HEK293 (cell line): ENCODE data around the gene HMGB1.

Source experiments
- CTCF ChIA-PET: fragments of 350-600 bp; formaldehyde crosslinking; extraction: SDS; loops from one replicate; lab custom pipeline; 2021; ENCODE audit warnings: antibody characterized with exemption; lab: Yijun Ruan, JAX
- POLR2A ChIA-PET: fragments of 300-600 bp; formaldehyde crosslinking; extraction: SDS; loops from one replicate; lab custom pipeline; 2020; ENCODE audit warnings: antibody characterized with exemption, inconsistent platforms; lab: Yijun Ruan, JAX
- H3K27ac ChIP-seq: fragments of 200-500 bp; sonication (Bioruptor generic); 2 replicates; pipeline ENCODE4 v1.5.1; 2014; ENCODE audit warnings: low read depth, low read length, control low read depth, inconsistent platforms; ENCODE audit errors: extremely low read depth
- H3K36me3 ChIP-seq, 2 experiments: fragments of 200-500 bp in 1 of 2; sonication (Bioruptor generic) in 1 of 2; 1 replicate in 1 of 2; 2 replicates in 1 of 2; pipeline ENCODE4 v1.5.1; 2014 to 2017; ENCODE audit warnings: inconsistent platforms in 2 of 2, low read length in 2 of 2; ENCODE audit not compliant: control insufficient read depth in 2 of 2, insufficient read depth in 1 of 2
- H3K4me1 ChIP-seq: fragments of 200-500 bp; sonication (Bioruptor generic); 2 replicates; pipeline ENCODE4 v1.5.1; 2014; ENCODE audit warnings: mild to moderate bottlenecking, low read length, inconsistent platforms; ENCODE audit not compliant: control insufficient read depth, insufficient read depth
- H3K4me3 ChIP-seq: 2 replicates; pipeline ENCODE4 v1.5.1; 2011; ENCODE audit warnings: low read depth, mild to moderate bottlenecking, control low read depth, low read length, moderate library complexity
- H3K9me3 ChIP-seq: fragments of 200-500 bp; sonication (Bioruptor generic); 2 replicates; pipeline ENCODE4 v1.5.1; 2014; ENCODE audit warnings: low read depth, low read length, inconsistent platforms; ENCODE audit not compliant: control insufficient read depth, insufficient read depth
- KLF8 ChIP-seq: fragments of 450-650 bp; formaldehyde crosslinking; IDR thresholded peaks from 2 replicates; pipeline ENCODE4 v1.5.1; 2016; ENCODE audit warnings: missing biosample characterization, missing genetic modification characterization
- PRDM10 ChIP-seq: fragments of 450-650 bp; formaldehyde crosslinking; IDR thresholded peaks from 2 replicates; pipeline ENCODE4 v1.5.1; 2016; ENCODE audit warnings: missing biosample characterization, missing genetic modification characterization
- PRDM4 ChIP-seq: fragments of 450-650 bp; formaldehyde crosslinking; IDR thresholded peaks from 2 replicates; pipeline ENCODE4 v1.5.1; 2017; ENCODE audit warnings: missing biosample characterization, missing genetic modification characterization
- RBAK ChIP-seq: fragments of 450-650 bp; formaldehyde crosslinking; IDR thresholded peaks from 2 replicates; pipeline ENCODE4 v1.5.1; 2016; ENCODE audit warnings: missing biosample characterization, missing genetic modification characterization
- REPIN1 ChIP-seq: fragments of 450-650 bp; formaldehyde crosslinking; IDR thresholded peaks from 2 replicates; pipeline ENCODE4 v1.5.1; 2017; ENCODE audit warnings: missing biosample characterization, missing genetic modification characterization, low read depth
- YY1 ChIP-seq: fragments of 450-650 bp; formaldehyde crosslinking; IDR thresholded peaks from 2 replicates; pipeline ENCODE4 v1.5.1; 2018; ENCODE audit warnings: missing biosample characterization, missing genetic modification characterization
- ZBTB48 ChIP-seq: fragments of 450-650 bp; formaldehyde crosslinking; IDR thresholded peaks from 2 replicates; pipeline ENCODE4 v1.5.1; 2016; ENCODE audit warnings: missing biosample characterization, missing genetic modification characterization
- ZBTB6 ChIP-seq: fragments of 450-650 bp; formaldehyde crosslinking; IDR thresholded peaks from 2 replicates; pipeline ENCODE4 v1.5.1; 2017; ENCODE audit warnings: missing biosample characterization, missing genetic modification characterization
- ZBTB8A ChIP-seq: fragments of 450-650 bp; formaldehyde crosslinking; IDR thresholded peaks from 2 replicates; pipeline ENCODE4 v1.5.1; 2016; ENCODE audit warnings: missing biosample characterization, missing genetic modification characterization
- ZFP3 ChIP-seq: fragments of 450-650 bp; formaldehyde crosslinking; IDR thresholded peaks from 2 replicates; pipeline ENCODE4 v1.5.1; 2016; ENCODE audit warnings: low read depth, missing biosample characterization, missing genetic modification characterization
- ZNF214 ChIP-seq: fragments of 450-650 bp; formaldehyde crosslinking; IDR thresholded peaks from 2 replicates; pipeline ENCODE4 v1.5.1; 2017; ENCODE audit warnings: missing biosample characterization, mild to moderate bottlenecking, missing genetic modification characterization, borderline replicate concordance
- ZNF223 ChIP-seq: fragments of 450-650 bp; formaldehyde crosslinking; IDR thresholded peaks from 2 replicates; pipeline ENCODE4 v1.5.1; 2016; ENCODE audit warnings: missing biosample characterization, missing genetic modification characterization
- ZNF274 ChIP-seq, 2 experiments: fragments of 200-500 bp in 1 of 2; fragments of 450-650 bp in 1 of 2; sonication (Bioruptor generic) in 1 of 2; formaldehyde crosslinking in 1 of 2; IDR thresholded peaks; 2 replicates each; pipeline versions ENCODE4 v1.5.1 to v1.6.1; 2014 to 2016; ENCODE audit warnings: borderline replicate concordance in 1 of 2, inconsistent platforms in 1 of 2, low read length in 1 of 2, missing biosample characterization in 1 of 2, missing genetic modification characterization in 1 of 2
- ZNF354C ChIP-seq: fragments of 450-650 bp; formaldehyde crosslinking; IDR thresholded peaks from 2 replicates; pipeline ENCODE4 v1.5.1; 2016; ENCODE audit warnings: missing biosample characterization, missing genetic modification characterization, low read depth, borderline replicate concordance
- ZNF398 ChIP-seq: fragments of 450-650 bp; formaldehyde crosslinking; IDR thresholded peaks from 2 replicates; pipeline ENCODE4 v1.5.1; 2017; ENCODE audit warnings: missing biosample characterization, missing genetic modification characterization
- ZNF404 ChIP-seq: fragments of 450-650 bp; formaldehyde crosslinking; IDR thresholded peaks from 2 replicates; pipeline ENCODE4 v1.5.1; 2017; ENCODE audit warnings: missing biosample characterization, missing genetic modification characterization
- ZNF560 ChIP-seq: fragments of 450-650 bp; formaldehyde crosslinking; IDR thresholded peaks from 2 replicates; pipeline ENCODE4 v1.5.1; 2017; ENCODE audit warnings: missing biosample characterization, missing genetic modification characterization, borderline replicate concordance
- ZNF645 ChIP-seq: fragments of 450-650 bp; formaldehyde crosslinking; IDR thresholded peaks from 2 replicates; pipeline ENCODE4; 2016; ENCODE audit warnings: missing biosample characterization, missing genetic modification characterization
- ZNF707 ChIP-seq: fragments of 450-650 bp; formaldehyde crosslinking; IDR thresholded peaks from 2 replicates; pipeline ENCODE4 v1.5.1; 2016; ENCODE audit warnings: missing biosample characterization, missing genetic modification characterization
- ZNF785 ChIP-seq: fragments of 450-650 bp; formaldehyde crosslinking; IDR thresholded peaks from 2 replicates; pipeline ENCODE4 v1.5.1; 2016; ENCODE audit warnings: missing biosample characterization, missing genetic modification characterization
- ZNF843 ChIP-seq: fragments of 450-650 bp; formaldehyde crosslinking; IDR thresholded peaks from 2 replicates; pipeline ENCODE4 v1.5.1; 2016; ENCODE audit warnings: missing biosample characterization, missing genetic modification characterization

Gene HMGB1

GRCh38 chr13:30486230-30487074, 20.7 kb upstream of the HMGB1 start (continued):
- TF ChIP-seq ZBTB6 (tag by site-specific recombination) = no peak
- TF ChIP-seq ZNF398 (tag by site-specific recombination) = no peak
- TF ChIP-seq, all 188 proteins: peak for 0

- H3K36me3 ChIP-seq = no peaks in the 10 kb centered on the region
- TF ChIP-seq KLF8 (tag by site-specific recombination) = no peak
- no peak for TF ChIP-seq ZNF223 (tag by site-specific recombination)
- no peak for TF ChIP-seq ZNF274 (IDR thresholded peaks at IDR 0.05; ENCODE audit: low read length)
- TF ChIP-seq ZNF274 (tag by site-specific recombination; IDR thresholded peaks at IDR 0.05; ENCODE audit: borderline replicate concordance) = no peak
- no peak for TF ChIP-seq ZBTB48 (tag by site-specific recombination)
- no peak for TF ChIP-seq RBAK (tag by site-specific recombination)
- no peak for TF ChIP-seq YY1 (tag by site-specific recombination)
- no peak for TF ChIP-seq ZNF645 (tag by site-specific recombination)
- no peak for TF ChIP-seq ZNF214
- no peak for TF ChIP-seq ZBTB8A (tag by site-specific recombination)
- no peak for TF ChIP-seq ZFP3 (tag by site-specific recombination)
- no peak for TF ChIP-seq ZNF404
- no peak for TF ChIP-seq ZNF707
- TF ChIP-seq ZNF560 (tag by site-specific recombination) = no peak
- no peak for TF ChIP-seq ZNF785 (tag by site-specific recombination)
- TF ChIP-seq ZNF843 (tag by site-specific recombination) = no peak
- POLR2A ChIA-PET = no interaction called here
- no peaks in the 10 kb centered on the region for H3K9me3 ChIP-seq
- no peak overlapping the region for H3K4me3 ChIP-seq
- H3K27ac ChIP-seq = no peak overlapping the region
- H3K4me1 ChIP-seq = no peaks in the 10 kb centered on the region
- CTCF ChIA-PET = no interaction called here
Measured at GRCh38 chr13:30481241-30481760, 15.6 kb upstream of the HMGB1 start.

GRCh38 chr13:30480292-30480950, 14.7 kb upstream of the HMGB1 start:
- ChIA-PET CTCF (interaction anchor here (1.1 kb wide), 1 partner anchor 564 kb away, joined by 6 read pairs; no protein-coding TSS in a partner anchor), POLR2A (no interaction called here)
- Histone ChIP-seq H3K27ac (no peak overlapping the region), H3K9me3 (no peaks in the 10 kb centered on the region), H3K4me3 (no peak overlapping the region), H3K36me3 (no peaks in the 10 kb centered on the region), H3K4me1 (no peaks in the 10 kb centered on the region)
- TF ChIP-seq PRDM4 (tag by site-specific recombination) (no peak), ZNF354C (no peak), REPIN1 (tag by site-specific recombination) (no peak), PRDM10 (no peak)
